Activated CD4-positive, alpha-beta T cell treated with anti-CD3 and anti-CD28 coated beads, Interleukin-2, amount 10 ng/mL, durations not matched to agents 24 days and 14 days (primary cell): Measurements from ENCODE around the gene SHISA2. TPM values are rescaled to one million over a fixed set of nuclear protein-coding genes. Genes with fewer than 3 reads are reported as not detected.

Experiments
- DNase-seq: peaks from one replicate; pipeline ENCODE4 v3.0.0; 2022
- H3K27ac Mint-ChIP-seq: one replicate; pipeline ENCODE4 v1.8.0; 2022; ENCODE audit warnings: mild to moderate bottlenecking, mixed read lengths
- H3K27me3 Mint-ChIP-seq: one replicate; pipeline ENCODE4 v1.8.0; 2022; ENCODE audit warnings: mixed read lengths
- H3K36me3 Mint-ChIP-seq: one replicate; pipeline ENCODE4 v1.8.0; 2022; ENCODE audit warnings: low read depth, mild to moderate bottlenecking, mixed read lengths
- H3K4me1 Mint-ChIP-seq: one replicate; pipeline ENCODE4 v1.8.0; 2021; ENCODE audit warnings: mixed read lengths
- H3K4me3 Mint-ChIP-seq: one replicate; pipeline ENCODE4 v1.8.0; 2022; ENCODE audit warnings: mild to moderate bottlenecking, moderate library complexity, mixed read lengths
- H3K9me3 Mint-ChIP-seq: one replicate; pipeline ENCODE4 v1.8.0; 2021; ENCODE audit warnings: mixed read lengths
- intact Hi-C: fragments of 100-400 bp; cut with micrococcal nuclease; formaldehyde crosslinking; loops from one replicate; pipeline ENCODE4 v1.15.1; 2023
- total RNA-seq: library from RNA; stranded (reverse); gene quantifications from 2 replicates; pipeline ENCODE4 v1.2.3, GENCODE V29; 2022

SHISA2 gene
- total RNA-seq, 1 donor from 2014 or later = 2.3 TPM

DNA sequence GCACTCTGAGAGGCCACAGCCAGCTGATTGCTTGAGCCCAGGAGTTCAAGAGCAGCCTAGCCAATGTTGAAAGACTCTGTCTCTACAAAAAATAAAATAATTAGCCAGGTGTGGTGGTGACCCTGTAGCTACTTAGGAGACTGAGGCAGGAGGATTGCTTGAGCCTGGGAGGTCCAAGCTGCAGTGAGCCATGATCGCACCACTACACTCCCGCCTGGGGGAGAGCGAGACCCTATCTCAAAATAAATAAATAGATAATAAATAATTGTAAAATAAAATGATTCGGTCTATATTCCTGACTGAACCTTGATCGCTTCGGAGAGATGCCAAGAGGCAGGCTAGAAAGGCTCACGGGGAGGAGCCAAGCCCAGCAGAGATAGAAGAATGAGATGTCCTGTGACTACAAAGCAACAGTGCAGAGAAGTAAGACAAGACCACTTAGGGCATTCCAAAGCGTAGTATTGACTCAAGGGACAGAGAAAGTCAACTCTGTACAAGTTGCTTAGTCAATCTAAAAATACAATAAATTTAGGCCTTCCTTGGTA lies 12.8 kb downstream of the SHISA2 start:
- H3K27ac Mint-ChIP-seq = no peak overlapping the region
- no peaks in the 10 kb centered on the region for H3K9me3 Mint-ChIP-seq
- no peak overlapping the region for H3K4me3 Mint-ChIP-seq
- H3K4me1 Mint-ChIP-seq = no peaks in the 10 kb centered on the region
- H3K36me3 Mint-ChIP-seq = no peaks in the 10 kb centered on the region
- no peak for DNase-seq
- intact Hi-C loops = no loop called here
- peaks cover 4% of the 10 kb centered on the region for H3K27me3 Mint-ChIP-seq

DNA sequence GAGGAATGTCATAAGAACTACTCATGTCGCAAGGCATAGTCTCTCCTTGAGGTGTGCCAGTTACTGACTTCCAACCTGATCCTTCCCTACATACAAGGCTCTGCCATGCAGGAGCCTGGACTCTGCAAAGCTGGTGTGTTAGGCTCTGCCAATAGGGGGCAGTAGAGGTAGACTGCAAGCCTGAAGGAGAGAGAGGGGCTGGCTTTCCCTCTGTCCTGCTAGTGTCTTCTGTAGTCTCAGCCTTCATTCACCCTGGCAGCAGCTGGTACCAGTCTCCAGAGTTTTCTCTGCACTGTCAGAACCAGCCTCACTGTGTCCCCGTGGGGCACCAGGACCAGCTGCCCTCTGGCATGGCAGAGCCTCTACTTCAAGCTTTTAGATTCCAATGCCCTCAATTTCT lies 14.5 kb downstream of the SHISA2 start:
- intact Hi-C loops = no loop called here
- Mint-ChIP-seq H3K36me3 (no peaks in the 10 kb centered on the region), H3K4me3 (no peak overlapping the region), H3K27me3 (peaks cover 4% of the 10 kb centered on the region), H3K27ac (no peak overlapping the region), H3K9me3 (no peaks in the 10 kb centered on the region), H3K4me1 (no peaks in the 10 kb centered on the region)
- DNase-seq = peak; percentile 74

DNA sequence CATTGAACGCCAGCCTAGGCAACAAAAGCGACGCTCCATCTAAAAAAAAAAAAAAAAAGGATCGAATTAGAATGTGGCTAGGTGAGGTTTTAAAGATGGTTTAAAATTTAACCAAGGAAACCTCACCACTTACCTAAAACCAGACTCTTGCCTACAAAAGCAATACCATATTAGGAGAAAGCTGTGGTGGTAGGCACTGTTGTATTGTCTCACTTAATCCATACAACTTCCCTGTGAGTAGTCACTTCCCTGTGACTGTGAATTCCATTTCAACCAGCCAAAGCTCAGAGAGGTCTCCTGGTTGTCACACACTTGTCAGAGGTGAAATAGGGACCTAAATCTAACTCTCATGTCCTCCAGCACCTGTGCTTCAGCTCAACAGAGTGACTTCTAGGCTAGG lies 15.4 kb downstream of the SHISA2 start:
- Mint-ChIP-seq H3K4me1 (no peaks in the 10 kb centered on the region), H3K27me3 (peaks cover 4% of the 10 kb centered on the region), H3K27ac (no peak overlapping the region), H3K4me3 (no peak overlapping the region), H3K36me3 (no peaks in the 10 kb centered on the region), H3K9me3 (peaks cover 4% of the 10 kb centered on the region)
- no peak for DNase-seq
- intact Hi-C loops = no loop called here

DNA sequence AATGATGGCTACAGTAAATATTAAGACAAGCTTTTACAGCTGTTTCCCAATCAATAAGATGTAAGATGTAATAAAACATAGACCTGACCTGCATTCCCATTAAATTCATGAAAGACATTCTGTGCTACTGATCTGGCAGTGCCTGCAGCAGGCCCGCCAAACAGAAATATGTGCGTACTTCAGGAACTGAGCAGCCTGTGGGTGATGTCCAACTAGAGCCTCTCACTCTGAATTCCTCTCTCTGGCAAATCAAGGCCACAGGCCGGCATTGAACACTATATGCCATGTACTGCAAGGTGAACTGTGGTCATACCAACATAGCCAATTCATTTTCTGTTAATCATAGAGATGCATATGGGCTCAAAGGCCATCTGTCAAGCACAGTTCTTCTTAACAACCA lies 17.8 kb downstream of the SHISA2 start:
- no peak overlapping the region for H3K4me3 Mint-ChIP-seq
- no peak overlapping the region for H3K27ac Mint-ChIP-seq
- no peak for DNase-seq
- no peaks in the 10 kb centered on the region for H3K4me1 Mint-ChIP-seq
- H3K27me3 Mint-ChIP-seq = peaks cover 2% of the 10 kb centered on the region
- peaks cover 4% of the 10 kb centered on the region for H3K9me3 Mint-ChIP-seq
- intact Hi-C loops = no loop called here
- H3K36me3 Mint-ChIP-seq = no peaks in the 10 kb centered on the region

DNA sequence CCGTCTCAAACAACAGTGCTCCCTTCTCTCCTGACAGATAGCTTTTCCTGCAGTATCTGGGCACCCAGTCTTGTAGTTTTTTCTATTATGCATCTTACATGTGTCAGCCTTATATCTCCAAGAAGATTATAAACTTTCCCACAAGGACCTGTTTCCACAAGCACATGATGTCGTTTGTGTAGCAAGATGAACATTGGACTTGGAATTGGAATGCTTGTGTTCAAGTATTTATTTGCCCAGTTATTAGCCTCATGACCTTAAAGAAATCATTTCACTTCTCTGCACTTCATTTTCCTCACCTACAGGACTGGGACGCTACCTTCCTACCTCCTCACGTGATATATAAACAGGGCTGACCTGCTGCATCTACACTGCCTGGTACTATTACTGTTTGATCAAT lies 21.5 kb downstream of the SHISA2 start:
- Mint-ChIP-seq H3K4me3 (no peak overlapping the region), H3K36me3 (no peaks in the 10 kb centered on the region), H3K4me1 (no peaks in the 10 kb centered on the region), H3K27ac (no peak overlapping the region), H3K9me3 (peaks cover 4% of the 10 kb centered on the region), H3K27me3 (peaks cover 2% of the 10 kb centered on the region)
- intact Hi-C loops = no loop called here
- no peak for DNase-seq

DNA sequence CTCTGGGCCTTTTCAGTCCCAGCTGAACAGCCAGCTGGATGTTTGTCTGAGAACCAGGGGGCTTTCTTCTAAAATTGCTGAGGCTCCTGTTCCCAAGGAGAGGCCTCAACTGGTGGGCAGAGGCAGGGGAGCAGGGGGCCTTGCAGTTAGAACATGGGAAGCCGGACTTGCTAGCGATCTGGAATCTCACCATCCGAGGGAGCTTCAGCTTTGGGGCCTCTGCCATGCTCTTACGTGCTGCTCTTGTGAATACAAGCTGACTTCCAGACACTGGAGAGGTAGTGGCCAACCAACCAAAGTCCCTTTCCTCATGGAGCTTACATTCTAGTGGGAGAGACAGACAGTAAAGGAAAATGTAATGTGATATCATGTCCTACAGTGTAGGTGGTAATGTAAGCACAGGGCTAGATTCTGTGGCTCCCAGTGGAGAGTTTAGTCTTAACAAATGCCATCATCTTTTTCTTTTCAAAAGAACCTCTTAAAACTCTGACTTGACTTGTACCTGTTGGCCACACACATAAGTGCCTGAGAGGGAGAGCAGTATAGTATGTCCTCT lies 22.2 kb downstream of the SHISA2 start:
- Mint-ChIP-seq H3K4me3 (no peak overlapping the region), H3K27me3 (peaks cover 4% of the 10 kb centered on the region), H3K27ac (no peak overlapping the region), H3K4me1 (no peaks in the 10 kb centered on the region), H3K36me3 (no peaks in the 10 kb centered on the region), H3K9me3 (peaks cover 4% of the 10 kb centered on the region)
- no peak for DNase-seq
- intact Hi-C loops = no loop called here

DNA sequence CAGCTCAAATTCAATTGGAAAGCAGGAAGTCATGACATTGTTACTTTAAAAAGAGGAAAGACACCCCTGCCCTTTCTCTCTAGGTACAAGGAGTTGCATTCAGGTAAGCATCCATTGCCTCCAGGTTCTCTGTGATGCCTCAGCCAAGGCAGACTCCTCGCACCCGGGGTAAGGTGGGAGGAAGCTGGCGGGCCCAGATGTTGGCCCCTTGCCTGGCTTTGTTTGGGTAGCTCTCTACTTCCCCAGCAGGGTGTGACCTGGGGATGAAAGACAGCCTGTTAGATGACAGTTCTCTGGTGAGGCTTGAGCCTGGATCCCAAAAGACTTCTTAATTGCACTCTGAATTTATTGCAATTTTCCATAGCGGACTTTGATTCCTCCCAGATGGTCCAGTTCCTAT lies 25.6 kb downstream of the SHISA2 start:
- Mint-ChIP-seq H3K4me3 (no peak overlapping the region), H3K27me3 (peaks cover 11% of the 10 kb centered on the region), H3K4me1 (no peaks in the 10 kb centered on the region), H3K9me3 (no peaks in the 10 kb centered on the region), H3K36me3 (no peaks in the 10 kb centered on the region), H3K27ac (no peak overlapping the region)
- no peak for DNase-seq
- intact Hi-C loops = no loop called here

DNA sequence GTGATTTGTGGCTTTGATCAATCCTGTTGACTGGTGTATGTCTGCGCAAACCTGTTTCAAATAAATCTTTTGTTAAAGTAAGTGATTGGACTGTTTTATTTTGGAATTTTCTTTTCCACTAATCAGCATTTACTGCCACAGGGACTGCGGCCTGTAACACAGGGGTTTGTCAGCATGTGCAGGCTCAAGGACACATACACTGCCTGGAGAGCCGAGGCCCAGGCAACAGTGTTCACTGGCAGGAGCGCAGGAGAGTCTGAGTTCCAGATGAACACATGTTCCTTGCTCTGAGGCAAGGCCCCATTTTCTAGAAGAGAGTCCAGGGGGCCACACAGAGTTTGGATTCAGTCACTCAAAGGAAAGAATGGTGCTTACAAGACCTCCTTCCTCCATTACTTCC lies 26.0 kb downstream of the SHISA2 start:
- Mint-ChIP-seq H3K4me1 (no peaks in the 10 kb centered on the region), H3K27ac (no peak overlapping the region), H3K36me3 (peaks cover 4% of the 10 kb centered on the region), H3K9me3 (no peaks in the 10 kb centered on the region), H3K27me3 (peaks cover 11% of the 10 kb centered on the region), H3K4me3 (no peak overlapping the region)
- no peak for DNase-seq
- intact Hi-C loops = no loop called here

DNA sequence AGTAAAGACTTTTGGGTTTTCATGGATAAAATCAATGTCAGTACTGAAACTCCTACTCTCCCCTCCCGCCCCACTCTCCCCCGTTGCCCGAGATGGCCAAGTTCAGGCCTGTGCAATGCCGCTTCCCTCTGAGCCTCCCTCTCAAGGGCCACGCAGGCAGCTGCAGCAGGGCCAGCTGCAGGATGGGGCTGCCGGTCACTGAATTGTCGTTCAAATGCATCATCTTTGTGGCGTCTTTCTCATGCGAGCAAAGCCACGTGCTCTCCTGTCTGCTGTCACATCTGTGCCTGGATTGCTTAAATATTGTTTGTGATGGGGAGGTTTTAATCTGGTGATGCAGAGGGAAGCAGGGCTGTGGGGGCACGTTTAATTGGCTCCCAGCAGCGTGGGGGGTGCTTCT lies 26.6 kb downstream of the SHISA2 start:
- intact Hi-C loops = no loop called here
- peaks cover 7% of the 10 kb centered on the region for H3K36me3 Mint-ChIP-seq

DNA sequence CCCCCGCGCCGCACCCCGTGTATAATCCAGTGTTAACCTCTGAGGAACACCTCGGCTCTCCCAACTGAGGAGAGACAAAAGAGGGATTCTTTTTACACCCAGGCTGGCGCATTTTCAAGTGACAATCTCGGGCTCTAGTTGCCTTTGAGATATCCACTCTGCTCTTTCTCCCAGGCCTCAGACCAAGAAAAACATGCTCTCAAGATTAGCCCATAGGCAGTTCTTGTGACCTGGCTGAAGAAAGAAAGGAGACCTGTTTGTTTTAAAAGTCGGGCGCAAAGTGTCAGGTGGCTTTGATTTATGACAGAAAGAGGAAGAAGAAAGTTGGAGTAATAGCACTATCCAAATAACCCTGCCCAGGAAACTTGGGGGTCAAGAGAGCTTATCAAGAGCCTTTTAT lies 27.3 kb downstream of the SHISA2 start:
- no peak overlapping the region for H3K4me3 Mint-ChIP-seq
- intact Hi-C loops = no loop called here
- H3K27me3 Mint-ChIP-seq = peaks cover 11% of the 10 kb centered on the region
- peaks cover 7% of the 10 kb centered on the region for H3K36me3 Mint-ChIP-seq
- no peak overlapping the region for H3K27ac Mint-ChIP-seq
- DNase-seq = no peak
- H3K9me3 Mint-ChIP-seq = no peaks in the 10 kb centered on the region
- H3K4me1 Mint-ChIP-seq = no peaks in the 10 kb centered on the region

More for the DNA sequence above, 26.6 kb downstream of the SHISA2 start:
- H3K4me1 Mint-ChIP-seq = no peaks in the 10 kb centered on the region
- H3K27me3 Mint-ChIP-seq = peaks cover 11% of the 10 kb centered on the region
- H3K9me3 Mint-ChIP-seq = no peaks in the 10 kb centered on the region
- no peak for DNase-seq
- H3K27ac Mint-ChIP-seq = no peak overlapping the region
- H3K4me3 Mint-ChIP-seq = no peak overlapping the region

DNA sequence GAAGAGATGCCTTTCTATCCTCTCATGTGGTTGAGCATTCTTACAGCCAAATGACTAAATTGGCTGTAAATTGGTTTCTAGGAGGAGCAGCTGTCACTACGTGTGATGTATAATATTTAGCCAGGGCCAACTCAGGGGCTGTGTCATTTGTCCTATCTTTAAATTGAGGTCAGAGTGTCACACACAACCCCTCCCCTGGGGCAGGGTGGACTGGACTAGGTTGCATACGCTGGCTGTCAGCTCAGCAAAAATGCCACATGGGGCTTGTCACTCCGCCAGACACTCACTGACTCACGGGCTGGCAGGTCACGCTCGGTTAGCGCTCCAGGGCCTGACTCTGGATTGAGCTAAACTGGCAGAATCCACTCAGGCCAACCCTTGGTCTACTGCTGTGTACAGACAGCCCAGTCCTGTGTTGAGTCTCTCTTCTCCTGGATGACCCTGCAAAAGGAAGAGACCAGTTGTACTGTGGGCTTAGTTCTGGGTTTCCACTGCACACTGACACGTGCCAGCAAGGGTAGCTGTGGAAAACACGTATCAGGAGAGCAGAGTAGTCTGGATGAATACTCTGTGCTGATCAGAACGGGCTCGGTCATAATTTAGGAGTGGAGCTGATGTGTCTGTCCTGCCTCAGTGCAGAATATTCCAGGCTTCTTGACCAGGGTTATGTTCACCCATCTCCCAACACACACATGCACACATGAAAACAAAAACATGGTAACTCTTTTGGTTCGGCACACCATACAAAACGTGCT lies 29.1 kb downstream of the SHISA2 start:
- intact Hi-C loops = no loop called here
- DNase-seq = no peak
- Mint-ChIP-seq H3K27me3 (peaks cover 11% of the 10 kb centered on the region), H3K36me3 (peaks cover 7% of the 10 kb centered on the region), H3K27ac (no peak overlapping the region), H3K9me3 (no peaks in the 10 kb centered on the region), H3K4me3 (no peak overlapping the region), H3K4me1 (peaks cover 3% of the 10 kb centered on the region)

DNA sequence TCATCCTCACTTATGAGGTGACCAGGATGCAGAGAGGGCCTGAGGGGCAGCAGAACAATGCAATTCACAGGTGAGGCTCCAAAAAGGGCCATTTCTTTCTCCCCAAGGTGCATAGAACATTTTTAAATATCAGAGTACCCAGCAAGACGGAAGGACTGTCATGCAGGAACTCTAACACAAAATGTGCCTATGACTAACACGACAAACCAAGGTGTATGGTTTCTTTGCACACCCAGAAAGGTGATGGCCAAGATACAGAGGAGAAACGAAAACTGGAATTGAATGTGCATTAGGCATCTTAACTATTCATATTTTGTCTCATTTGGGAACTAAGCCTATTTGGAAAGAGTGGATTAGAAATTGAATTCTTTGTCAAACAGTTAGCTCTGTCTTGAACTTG lies 29.9 kb downstream of the SHISA2 start:
- no peak overlapping the region for H3K27ac Mint-ChIP-seq
- H3K4me3 Mint-ChIP-seq = no peak overlapping the region
- H3K36me3 Mint-ChIP-seq = peaks cover 7% of the 10 kb centered on the region
- H3K27me3 Mint-ChIP-seq = peaks cover 11% of the 10 kb centered on the region
- DNase-seq = no peak
- H3K4me1 Mint-ChIP-seq = peaks cover 8% of the 10 kb centered on the region
- H3K9me3 Mint-ChIP-seq = no peaks in the 10 kb centered on the region
- intact Hi-C loops = no loop called here

DNA sequence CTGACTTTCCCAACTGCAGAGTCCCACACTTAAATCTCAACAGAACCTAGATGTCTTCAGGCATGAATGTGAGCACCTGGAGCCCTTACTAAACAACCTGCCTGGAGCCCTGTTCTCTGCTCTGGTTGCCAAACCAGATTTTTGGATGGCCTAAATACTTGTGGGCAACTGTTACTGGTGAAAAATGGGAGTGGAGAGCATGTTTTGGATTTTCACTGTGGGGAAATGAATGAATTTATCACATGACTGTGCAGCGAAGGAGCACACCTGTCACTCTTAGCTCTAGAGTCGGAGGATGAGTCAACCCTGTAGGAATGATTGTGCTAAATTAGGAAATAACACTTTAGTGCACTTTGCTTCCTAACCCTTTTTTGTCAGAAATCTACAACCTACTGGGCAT lies 30.3 kb downstream of the SHISA2 start:
- intact Hi-C loops = no loop called here
- peaks cover 7% of the 10 kb centered on the region for H3K36me3 Mint-ChIP-seq
- H3K27me3 Mint-ChIP-seq = peaks cover 11% of the 10 kb centered on the region
- no peak overlapping the region for H3K27ac Mint-ChIP-seq
- H3K4me1 Mint-ChIP-seq = peaks cover 8% of the 10 kb centered on the region
- H3K9me3 Mint-ChIP-seq = no peaks in the 10 kb centered on the region
- DNase-seq = no peak
- H3K4me3 Mint-ChIP-seq = no peak overlapping the region

DNA sequence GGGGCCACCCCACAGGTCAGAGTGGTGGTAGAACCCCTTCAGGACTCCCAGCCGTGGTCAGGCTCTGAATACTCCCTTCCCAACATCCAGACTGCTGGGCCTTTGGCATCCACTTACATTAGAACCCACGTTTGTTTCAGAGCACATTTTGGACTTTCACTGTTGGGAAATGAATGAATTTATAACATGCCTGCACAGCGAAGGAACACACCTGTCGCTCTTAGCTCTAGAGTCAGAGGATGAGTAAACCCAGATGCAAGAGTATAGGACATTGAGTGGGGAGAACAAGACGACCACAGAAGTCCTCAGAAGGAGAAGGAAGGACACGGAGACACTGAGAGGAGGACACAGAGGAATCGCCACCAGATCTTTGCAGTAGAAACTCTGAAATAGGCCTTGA lies 30.9 kb downstream of the SHISA2 start:
- DNase-seq = no peak
- intact Hi-C loops = no loop called here
- Mint-ChIP-seq H3K27ac (no peak overlapping the region), H3K4me1 (peaks cover 8% of the 10 kb centered on the region), H3K4me3 (no peak overlapping the region), H3K27me3 (peaks cover 11% of the 10 kb centered on the region), H3K9me3 (no peaks in the 10 kb centered on the region), H3K36me3 (peaks cover 7% of the 10 kb centered on the region)
